HEK293 (cell line): Measurements from ENCODE around the gene ARHGAP42.
"Not testable (repeated sequence)": the region's sequence is repeated elsewhere in the genome, so short reads cannot be mapped to it uniquely, and the experiment has no call there.

Source experiments
- MEIS1 ChIP-seq: sonication (generic); formaldehyde crosslinking; IDR thresholded peaks from 2 replicates; pipeline ENCODE4 v1.8.1; 2022; ENCODE audit warnings: missing genetic modification reagents, mild to moderate bottlenecking, borderline replicate concordance
- ZNF274 ChIP-seq, 2 experiments: fragments of 200-500 bp in 1 of 2; fragments of 450-650 bp in 1 of 2; sonication (Bioruptor generic) in 1 of 2; formaldehyde crosslinking in 1 of 2; IDR thresholded peaks; 2 replicates each; pipeline versions ENCODE4 v1.5.1 to v1.6.1; 2014 to 2016; ENCODE audit warnings: borderline replicate concordance in 1 of 2, inconsistent platforms in 1 of 2, low read length in 1 of 2, missing biosample characterization in 1 of 2, missing genetic modification characterization in 1 of 2
- TF ChIP-seq, protein P1 (sequence below): fragments of 450-650 bp; formaldehyde crosslinking; IDR thresholded peaks from 2 replicates; pipeline ENCODE4 v1.5.1; 2016; ENCODE audit warnings: missing biosample characterization, missing genetic modification characterization
- TF ChIP-seq, protein P2 (sequence below): fragments of 450-650 bp; formaldehyde crosslinking; IDR thresholded peaks from 2 replicates; pipeline ENCODE4 v1.5.1; 2016; ENCODE audit warnings: missing biosample characterization, missing genetic modification characterization, low read depth

DNA sequence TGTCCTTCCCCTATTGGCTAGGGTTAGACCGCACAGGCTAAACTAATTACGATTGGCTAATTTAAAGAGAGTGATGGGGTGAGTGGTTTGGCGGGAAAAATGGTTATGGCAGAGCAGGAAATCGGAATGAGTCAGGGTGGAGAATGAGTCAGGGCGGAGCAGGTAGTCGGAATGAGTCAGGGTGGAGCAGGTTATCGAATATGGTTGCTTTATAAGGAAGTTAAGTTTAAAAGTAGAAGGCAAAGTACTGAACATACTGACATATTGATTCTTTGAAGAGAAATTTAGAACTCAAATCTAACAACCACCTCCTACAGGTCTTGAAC lies 63.4 kb downstream of the ARHGAP42 start:
- not testable (repeated sequence) for TF ChIP-seq ZNF274 (IDR thresholded peaks at IDR 0.05; ENCODE audit: low read length); ZNF274 (tag by site-specific recombination; IDR thresholded peaks at IDR 0.05; ENCODE audit: borderline replicate concordance); MEIS1
- TF ChIP-seq, protein P1, sequence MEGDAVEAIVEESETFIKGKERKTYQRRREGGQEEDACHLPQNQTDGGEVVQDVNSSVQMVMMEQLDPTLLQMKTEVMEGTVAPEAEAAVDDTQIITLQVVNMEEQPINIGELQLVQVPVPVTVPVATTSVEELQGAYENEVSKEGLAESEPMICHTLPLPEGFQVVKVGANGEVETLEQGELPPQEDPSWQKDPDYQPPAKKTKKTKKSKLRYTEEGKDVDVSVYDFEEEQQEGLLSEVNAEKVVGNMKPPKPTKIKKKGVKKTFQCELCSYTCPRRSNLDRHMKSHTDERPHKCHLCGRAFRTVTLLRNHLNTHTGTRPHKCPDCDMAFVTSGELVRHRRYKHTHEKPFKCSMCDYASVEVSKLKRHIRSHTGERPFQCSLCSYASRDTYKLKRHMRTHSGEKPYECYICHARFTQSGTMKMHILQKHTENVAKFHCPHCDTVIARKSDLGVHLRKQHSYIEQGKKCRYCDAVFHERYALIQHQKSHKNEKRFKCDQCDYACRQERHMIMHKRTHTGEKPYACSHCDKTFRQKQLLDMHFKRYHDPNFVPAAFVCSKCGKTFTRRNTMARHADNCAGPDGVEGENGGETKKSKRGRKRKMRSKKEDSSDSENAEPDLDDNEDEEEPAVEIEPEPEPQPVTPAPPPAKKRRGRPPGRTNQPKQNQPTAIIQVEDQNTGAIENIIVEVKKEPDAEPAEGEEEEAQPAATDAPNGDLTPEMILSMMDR (tag by site-specific recombination): not testable (repeated sequence)
- TF ChIP-seq, protein P2, sequence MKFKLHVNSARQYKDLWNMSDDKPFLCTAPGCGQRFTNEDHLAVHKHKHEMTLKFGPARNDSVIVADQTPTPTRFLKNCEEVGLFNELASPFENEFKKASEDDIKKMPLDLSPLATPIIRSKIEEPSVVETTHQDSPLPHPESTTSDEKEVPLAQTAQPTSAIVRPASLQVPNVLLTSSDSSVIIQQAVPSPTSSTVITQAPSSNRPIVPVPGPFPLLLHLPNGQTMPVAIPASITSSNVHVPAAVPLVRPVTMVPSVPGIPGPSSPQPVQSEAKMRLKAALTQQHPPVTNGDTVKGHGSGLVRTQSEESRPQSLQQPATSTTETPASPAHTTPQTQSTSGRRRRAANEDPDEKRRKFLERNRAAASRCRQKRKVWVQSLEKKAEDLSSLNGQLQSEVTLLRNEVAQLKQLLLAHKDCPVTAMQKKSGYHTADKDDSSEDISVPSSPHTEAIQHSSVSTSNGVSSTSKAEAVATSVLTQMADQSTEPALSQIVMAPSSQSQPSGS: not testable (repeated sequence)
